Body of pancreas (tissue), 4 donors: ENCODE measurements around the gene WNT9B.

ENCODE experiments used
- CTCF ChIP-seq, 7 experiments: fragments of 450-650 bp in 4 of 7; fragments of 200-600 bp in 3 of 7; sonication (generic) in 3 of 7; IDR thresholded peaks; one replicate each; pipeline ENCODE4 v1.5.1; 2016 to 2019; ENCODE audit warnings: antibody characterized with exemption in 7 of 7
- POLR2A ChIP-seq, 3 donors: fragments of 450-650 bp; IDR thresholded peaks; one replicate each; pipeline ENCODE4 v1.6.1; 2016; ENCODE audit warnings: antibody characterized with exemption in 3 of 3, mild to moderate bottlenecking in 2 of 3

GRCh38 chr17:46810837-46811236, 40.5 kb upstream of the WNT9B start:
- TF ChIP-seq CTCF (IDR thresholded peaks at IDR 0.05), result no peak
- TF ChIP-seq POLR2A (IDR thresholded peaks at IDR 0.05), result no peak
